LNCaP clone FGC (cell line): ENCODE results near the gene EIF2A.
A peak's percentile ranks its signal among the peaks of the same experiment; 100 is the strongest.

Experiments used
- DNase-seq: peaks from one replicate; pipeline ENCODE4 v3.0.0-alpha.2; 2011; ENCODE audit warnings: low read depth
- H3K4me3 ChIP-seq: 2 replicates; pipeline ENCODE4 v1.5.1; 2011; ENCODE audit warnings: mild to moderate bottlenecking, low read depth, low read length, control low read depth
- CTCF ChIP-seq: IDR thresholded peaks from 2 replicates; pipeline ENCODE4 v1.5.1; 2012; ENCODE audit warnings: mild to moderate bottlenecking; ENCODE audit not compliant: control insufficient read depth, insufficient read depth; ENCODE audit errors: extremely low read depth

The EIF2A gene

GRCh38 chr3:150581174-150581573, 34.6 kb downstream of the EIF2A start:
- H3K4me3 ChIP-seq: no peak overlapping the region
- TF ChIP-seq CTCF: no peak
- DNase-seq: no peak

- no peak for TF ChIP-seq CTCF
- no peak overlapping the region for H3K4me3 ChIP-seq
- no peak for DNase-seq
Observed at GRCh38 chr3:150582620-150583019, 36.0 kb downstream of the EIF2A start.

GRCh38 chr3:150583028-150583427, 36.4 kb downstream of the EIF2A start:
- no peak for TF ChIP-seq CTCF
- no peak for DNase-seq
- no peak overlapping the region for H3K4me3 ChIP-seq

GRCh38 chr3:150588027-150588830, 41.6 kb downstream of the EIF2A start:
- no peak overlapping the region for H3K4me3 ChIP-seq
- no peak for TF ChIP-seq CTCF
- DNase-seq: peak; percentile 38

GRCh38 chr3:150589759-150590158, 43.2 kb downstream of the EIF2A start:
- no peak for DNase-seq
- no peak overlapping the region for H3K4me3 ChIP-seq
- no peak for TF ChIP-seq CTCF

- TF ChIP-seq CTCF: no peak
- H3K4me3 ChIP-seq: no peak overlapping the region
- no peak for DNase-seq
Observed at GRCh38 chr3:150594150-150594549, 47.6 kb downstream of the EIF2A start.

GRCh38 chr3:150597646-150598045, 51.1 kb downstream of the EIF2A start:
- no peak overlapping the region for H3K4me3 ChIP-seq
- no peak for DNase-seq
- TF ChIP-seq CTCF: no peak
